GM23338 (cell line): ENCODE data around the gene PPP2R5D.

Experiments used
- CTCF ChIP-seq, 2 experiments: fragments of 200-600 bp in 1 of 2; sonication (generic) in 1 of 2; conservative IDR thresholded peaks; 2 replicates each; pipeline versions ENCODE4 v1.5.1 to v1.6.1; 2016 to 2017; ENCODE audit warnings: antibody characterized with exemption in 2 of 2, low read depth in 2 of 2, mild to moderate bottlenecking in 2 of 2, moderate library complexity in 1 of 2
- EZH2 ChIP-seq: fragments of 200-600 bp; sonication (generic); IDR thresholded peaks from one replicate; pipeline ENCODE4 v1.8.0; 2017; ENCODE audit warnings: antibody characterized with exemption, mild to moderate bottlenecking, low read depth; ENCODE audit not compliant: unreplicated experiment
- EZH2phosphoT487 ChIP-seq: fragments of 200-600 bp; sonication (generic); IDR thresholded peaks from one replicate; pipeline ENCODE4 v1.8.1; 2018; ENCODE audit warnings: antibody characterized with exemption; ENCODE audit not compliant: unreplicated experiment
- JUNB ChIP-seq: IDR thresholded peaks from one replicate; pipeline ENCODE4 v1.6.1; 2016; ENCODE audit warnings: antibody characterized with exemption; ENCODE audit not compliant: unreplicated experiment
- NANOG ChIP-seq: IDR thresholded peaks from 2 replicates; pipeline ENCODE4 v1.6.1; 2016; ENCODE audit warnings: antibody characterized with exemption, borderline replicate concordance
- POLR2AphosphoS5 ChIP-seq: IDR thresholded peaks from 2 replicates; pipeline ENCODE4 v1.6.1; 2016; ENCODE audit warnings: antibody characterized with exemption, low read depth
- REST ChIP-seq: IDR thresholded peaks from one replicate; pipeline ENCODE4 v1.6.1; 2018; ENCODE audit warnings: antibody characterized with exemption; ENCODE audit not compliant: unreplicated experiment
- ZNF114 ChIP-seq: fragments of 250-450 bp; sonication (Bioruptor Pico); IDR thresholded peaks from 2 replicates; pipeline ENCODE4 v1.5.0; 2020; ENCODE audit warnings: mild to moderate bottlenecking, moderate library complexity

GRCh38 chr6:42952389-42952788, 32.0 kb upstream of the PPP2R5D start:
- TF ChIP-seq EZH2phosphoT487, result no peak
- TF ChIP-seq CTCF (conservative IDR thresholded peaks at IDR 0.05; ENCODE audit: low read depth in 2 of 2), result no peak
- no peak for TF ChIP-seq REST
- no peak for TF ChIP-seq POLR2AphosphoS5
- no peak for TF ChIP-seq EZH2
- no peak for TF ChIP-seq NANOG
- no peak for TF ChIP-seq ZNF114 (CRISPR knock-in tag)
- no peak for TF ChIP-seq JUNB
